ENCODE data around the gene DACT2. TPM values are rescaled to one million over a fixed set of nuclear protein-coding genes. Genes with fewer than 3 reads are reported as not detected.
A peak's percentile ranks its signal among the peaks of the same experiment; 100 is the strongest.
"Not testable (repeated sequence)": the region's sequence is repeated elsewhere in the genome, so short reads cannot be mapped to it uniquely, and the experiment has no call there.

The DACT2 gene
- total RNA-seq, 1 experiment from 2014 or later: 26.6 TPM

GRCh38 chr6:168318579-168319278 is 848 bp downstream of the DACT2 start:
- peaks cover 19% of the 10 kb centered on the region for H3K27me3 ChIP-seq (ENCODE audit: control insufficient read depth, insufficient read depth, low read length)
- DNase-seq: peak; percentile 53
- no peaks in the 10 kb centered on the region for H3K36me3 ChIP-seq (replicated peaks; ENCODE audit: control insufficient read depth, insufficient read depth, low read length)
- peak overlapping the region; percentile 62 for H3K4me3 ChIP-seq (ENCODE audit: insufficient read depth, low read depth, low read length)

- no peak for DNase-seq
- Histone ChIP-seq H3K36me3 (replicated peaks; ENCODE audit: control insufficient read depth, insufficient read depth, low read length) (no peaks in the 10 kb centered on the region), H3K4me3 (ENCODE audit: insufficient read depth, low read depth, low read length) (peak overlapping the region; percentile 62; the same call in 1 of the 2 replicates), H3K27me3 (ENCODE audit: control insufficient read depth, insufficient read depth, low read length) (peaks cover 19% of the 10 kb centered on the region)
These were observed 1.5 kb downstream of the DACT2 start for GRCh38 chr6:168318090-168318489.

GRCh38 chr6:168315596-168315995 is 4.0 kb downstream of the DACT2 start:
- Histone ChIP-seq H3K36me3 (replicated peaks; ENCODE audit: control insufficient read depth, insufficient read depth, low read length) (no peaks in the 10 kb centered on the region), H3K27me3 (ENCODE audit: control insufficient read depth, insufficient read depth, low read length) (peaks cover 18% of the 10 kb centered on the region), H3K4me3 (ENCODE audit: insufficient read depth, low read depth, low read length) (no peak overlapping the region)
- DNase-seq: no peak

- peaks cover 14% of the 10 kb centered on the region for H3K27me3 ChIP-seq (ENCODE audit: control insufficient read depth, insufficient read depth, low read length)
- H3K36me3 ChIP-seq (replicated peaks; ENCODE audit: control insufficient read depth, insufficient read depth, low read length): no peaks in the 10 kb centered on the region
- no peak overlapping the region for H3K4me3 ChIP-seq (ENCODE audit: insufficient read depth, low read depth, low read length)
- no peak for DNase-seq
These were observed 4.6 kb downstream of the DACT2 start for GRCh38 chr6:168314948-168315347.

GRCh38 chr6:168314021-168314420 is 5.6 kb downstream of the DACT2 start:
- Histone ChIP-seq H3K36me3 (replicated peaks; ENCODE audit: control insufficient read depth, insufficient read depth, low read length) (no peaks in the 10 kb centered on the region), H3K4me3 (ENCODE audit: insufficient read depth, low read depth, low read length) (no peak overlapping the region), H3K27me3 (ENCODE audit: control insufficient read depth, insufficient read depth, low read length) (peaks cover 8% of the 10 kb centered on the region)
- no peak for DNase-seq

- H3K4me3 ChIP-seq (ENCODE audit: insufficient read depth, low read depth, low read length): no peak overlapping the region
- H3K27me3 ChIP-seq (ENCODE audit: control insufficient read depth, insufficient read depth, low read length): peaks cover 3% of the 10 kb centered on the region
- H3K36me3 ChIP-seq (replicated peaks; ENCODE audit: control insufficient read depth, insufficient read depth, low read length): no peaks in the 10 kb centered on the region
- peak; percentile 79 for DNase-seq
These were observed 6.1 kb downstream of the DACT2 start for GRCh38 chr6:168313431-168314011.

DNA sequence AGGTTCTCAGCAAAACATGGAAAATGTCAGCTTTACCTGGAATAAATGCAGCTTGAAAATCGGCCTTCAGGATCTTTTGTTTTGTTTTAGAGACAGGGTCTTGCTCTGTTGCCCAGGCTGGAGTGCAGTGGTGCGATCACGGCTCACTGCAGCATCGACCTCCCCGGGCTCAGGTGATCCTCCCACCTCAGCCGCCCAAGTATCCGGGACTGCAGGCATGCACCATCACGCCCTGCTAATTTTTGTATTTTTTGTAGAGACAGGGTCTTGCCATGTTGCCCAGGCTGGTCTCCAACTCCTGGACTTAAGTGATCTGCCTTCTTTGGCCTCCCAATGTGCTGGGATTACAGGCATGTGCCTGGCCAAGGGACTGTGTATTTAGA is 7.5 kb downstream of the DACT2 start:
- not testable (repeated sequence) for DNase-seq; H3K27me3 ChIP-seq (ENCODE audit: control insufficient read depth, insufficient read depth, low read length); H3K4me3 ChIP-seq (ENCODE audit: insufficient read depth, low read depth, low read length); H3K36me3 ChIP-seq (replicated peaks; ENCODE audit: control insufficient read depth, insufficient read depth, low read length)

DNA sequence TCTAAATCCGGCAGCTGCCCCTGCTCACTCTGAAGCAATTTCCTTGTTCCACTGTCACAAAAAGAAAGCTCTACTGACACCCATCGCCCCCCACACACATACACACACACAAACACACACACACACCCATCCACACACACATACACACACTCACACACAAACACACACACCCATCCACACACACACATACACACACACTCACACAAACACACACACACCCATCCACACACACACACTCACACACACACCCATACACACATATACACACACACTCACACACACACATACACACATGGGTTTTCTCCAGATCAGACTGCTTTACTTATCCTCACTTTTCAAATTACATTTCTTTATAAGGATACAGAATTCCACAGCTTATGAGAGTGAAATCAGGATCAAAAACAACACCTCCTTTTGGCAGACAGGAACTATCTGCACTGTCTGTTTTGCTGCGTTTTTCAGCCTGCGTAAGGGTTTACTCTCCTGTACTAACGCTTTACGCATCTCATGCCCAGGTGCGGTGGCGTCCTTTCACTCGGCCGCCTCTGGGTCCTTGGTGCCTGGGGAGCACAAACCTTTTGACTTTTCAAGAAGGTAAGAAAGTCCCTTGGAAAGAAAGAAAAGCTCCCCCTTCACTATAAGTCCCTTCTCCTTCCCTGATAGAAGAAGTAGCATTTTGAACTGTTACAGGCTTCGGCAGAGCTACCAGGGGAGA is 8.0 kb downstream of the DACT2 start:
- Histone ChIP-seq H3K4me3 (ENCODE audit: insufficient read depth, low read depth, low read length) (no peak overlapping the region), H3K36me3 (replicated peaks; ENCODE audit: control insufficient read depth, insufficient read depth, low read length) (no peaks in the 10 kb centered on the region), H3K27me3 (ENCODE audit: control insufficient read depth, insufficient read depth, low read length) (no peaks in the 10 kb centered on the region; the same call in 1 of the 2 replicates)
- no peak for DNase-seq

DNA sequence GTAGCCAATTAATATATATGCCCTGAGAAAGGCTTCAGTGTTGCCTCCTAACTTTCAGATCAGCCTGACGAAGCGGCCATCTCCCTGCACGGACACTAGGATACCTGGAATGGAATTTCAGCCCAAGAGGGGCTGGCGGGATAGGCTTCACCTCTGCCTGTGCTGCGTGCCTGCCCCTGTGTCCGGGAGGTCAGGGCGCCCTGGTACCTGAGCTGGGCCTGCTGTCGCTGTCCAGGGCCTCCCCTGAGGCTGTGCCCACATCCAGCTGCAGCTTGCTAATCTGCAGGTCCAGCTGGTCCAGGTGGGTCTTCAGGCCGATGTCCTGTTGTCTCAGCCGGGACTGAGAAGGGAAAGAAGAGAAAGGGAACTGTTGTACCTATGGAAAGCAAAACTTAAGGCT is 8.6 kb downstream of the DACT2 start:
- H3K36me3 ChIP-seq (replicated peaks; ENCODE audit: control insufficient read depth, insufficient read depth, low read length): no peaks in the 10 kb centered on the region
- H3K27me3 ChIP-seq (ENCODE audit: control insufficient read depth, insufficient read depth, low read length): no peaks in the 10 kb centered on the region; the same call in 1 of the 2 replicates
- no peak overlapping the region for H3K4me3 ChIP-seq (ENCODE audit: insufficient read depth, low read depth, low read length)
- no peak for DNase-seq

GRCh38 chr6:168310403-168310802 is 9.2 kb downstream of the DACT2 start:
- H3K4me3 ChIP-seq (ENCODE audit: insufficient read depth, low read depth, low read length): no peak overlapping the region
- DNase-seq: no peak
- H3K27me3 ChIP-seq (ENCODE audit: control insufficient read depth, insufficient read depth, low read length): no peaks in the 10 kb centered on the region; the same call in 1 of the 2 replicates
- H3K36me3 ChIP-seq (replicated peaks; ENCODE audit: control insufficient read depth, insufficient read depth, low read length): no peaks in the 10 kb centered on the region

DNA sequence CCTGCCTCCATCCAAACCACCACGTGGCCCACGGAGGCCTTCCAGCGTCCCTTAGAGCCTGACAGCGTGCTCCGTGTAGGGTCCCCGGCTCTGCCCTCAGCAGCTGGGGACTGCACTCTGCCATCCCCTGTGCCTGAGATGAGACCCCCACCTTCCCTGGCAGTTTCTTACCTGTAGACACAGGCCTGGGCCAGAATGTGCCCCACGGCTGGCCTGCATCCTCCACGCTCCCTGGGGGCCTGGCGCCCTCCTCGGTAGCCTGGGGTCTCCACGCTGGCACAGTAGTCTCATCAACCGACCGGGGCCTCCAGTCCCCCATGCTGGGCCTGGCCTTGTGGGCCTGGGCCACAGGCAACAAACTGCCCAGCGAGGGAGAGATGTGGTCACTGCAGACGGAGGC is 9.6 kb downstream of the DACT2 start:
- DNase-seq: no peak
- no peaks in the 10 kb centered on the region for H3K27me3 ChIP-seq (ENCODE audit: control insufficient read depth, insufficient read depth, low read length)
- no peak overlapping the region for H3K4me3 ChIP-seq (ENCODE audit: insufficient read depth, low read depth, low read length)
- H3K36me3 ChIP-seq (replicated peaks; ENCODE audit: control insufficient read depth, insufficient read depth, low read length): no peaks in the 10 kb centered on the region

DNA sequence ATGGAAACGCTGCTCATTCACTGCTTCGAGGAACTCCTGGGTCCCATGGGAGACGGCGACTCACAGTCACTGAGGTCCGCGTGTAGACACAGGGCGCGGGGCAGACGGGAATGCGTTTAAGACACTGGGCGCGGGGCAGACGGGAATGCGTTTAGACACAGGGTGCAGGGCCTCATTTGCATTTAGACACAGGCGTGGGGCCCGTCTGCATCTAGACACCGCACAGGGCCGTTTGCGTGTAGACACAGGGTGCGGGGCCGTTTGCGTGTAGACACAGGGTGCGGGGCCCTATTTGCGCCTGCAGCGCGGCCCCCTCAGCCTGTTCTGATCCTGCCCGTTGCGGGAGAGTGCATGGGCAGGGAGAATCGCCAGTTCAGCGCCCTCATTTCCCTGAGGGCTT is 10.4 kb downstream of the DACT2 start:
- DNase-seq: no peak
- no peaks in the 10 kb centered on the region for H3K36me3 ChIP-seq (replicated peaks; ENCODE audit: control insufficient read depth, insufficient read depth, low read length)
- H3K4me3 ChIP-seq (ENCODE audit: insufficient read depth, low read depth, low read length): no peak overlapping the region
- H3K27me3 ChIP-seq (ENCODE audit: control insufficient read depth, insufficient read depth, low read length): no peaks in the 10 kb centered on the region

- Histone ChIP-seq H3K4me3 (ENCODE audit: insufficient read depth, low read depth, low read length) (no peak overlapping the region), H3K36me3 (replicated peaks; ENCODE audit: control insufficient read depth, insufficient read depth, low read length) (no peaks in the 10 kb centered on the region), H3K27me3 (ENCODE audit: control insufficient read depth, insufficient read depth, low read length) (no peaks in the 10 kb centered on the region)
- DNase-seq: no peak
These were observed 11.0 kb downstream of the DACT2 start for GRCh38 chr6:168308390-168309144.

GRCh38 chr6:168307695-168308021 is 11.9 kb downstream of the DACT2 start:
- no peak overlapping the region for H3K4me3 ChIP-seq (ENCODE audit: insufficient read depth, low read depth, low read length)
- no peaks in the 10 kb centered on the region for H3K27me3 ChIP-seq (ENCODE audit: control insufficient read depth, insufficient read depth, low read length)
- no peak for DNase-seq
- no peaks in the 10 kb centered on the region for H3K36me3 ChIP-seq (replicated peaks; ENCODE audit: control insufficient read depth, insufficient read depth, low read length)
